Activated T-cell treated with anti-CD3 and anti-CD28 coated beads for 1 hour (primary cell): ENCODE data around the gene ZBTB16.

Source experiments
- DNase-seq: peaks from one replicate; pipeline ENCODE4 v3.0.0-alpha.2; 2020; ENCODE audit warnings: low read depth

The ZBTB16 gene

GRCh38 chr11:114211444-114212121, 152.1 kb downstream of the ZBTB16 start:
- DNase-seq = no peak

DNA sequence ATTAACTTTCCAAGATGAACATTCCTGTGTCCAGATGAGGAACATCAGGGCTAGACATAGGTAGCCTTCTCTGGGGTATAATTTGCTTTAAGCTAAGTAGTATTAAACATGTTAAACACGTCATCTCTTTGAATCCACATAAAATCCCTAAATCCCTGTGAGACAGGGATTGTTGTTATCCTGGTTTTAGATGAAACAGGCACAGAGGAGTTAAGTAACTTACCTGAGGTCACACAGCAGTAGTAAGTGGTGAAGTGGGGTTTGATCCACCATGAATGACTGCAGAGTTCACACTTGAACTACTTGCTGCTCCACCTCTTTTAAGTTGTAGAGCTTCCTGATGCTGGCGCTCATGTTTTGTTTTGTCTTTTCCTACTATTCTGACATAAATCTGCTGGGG, 154.1 kb downstream of the ZBTB16 start:
- DNase-seq = no peak

DNA sequence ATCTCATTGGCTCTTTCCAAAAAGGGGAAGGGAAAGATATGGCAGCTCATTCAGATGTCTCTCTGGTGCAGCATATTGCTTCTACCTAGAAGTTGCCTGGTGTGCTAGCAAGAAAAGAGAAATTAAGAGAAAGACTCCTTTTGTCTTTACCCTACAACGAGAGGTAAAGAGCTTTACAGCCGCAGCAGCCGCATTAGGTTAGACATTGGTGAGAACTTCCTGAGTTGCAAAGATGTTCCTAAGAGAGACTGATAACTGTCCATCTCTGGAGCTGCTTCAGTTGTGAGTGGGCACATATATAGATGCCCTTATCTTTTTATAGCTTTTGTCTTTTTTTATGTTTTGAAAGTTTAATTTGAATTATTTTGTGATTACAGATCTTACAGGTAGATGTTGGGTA, 155.9 kb downstream of the ZBTB16 start:
- no peak for DNase-seq

GRCh38 chr11:114215871-114216795, 156.6 kb downstream of the ZBTB16 start:
- DNase-seq = no peak

- DNase-seq = no peak
These were observed 157.3 kb downstream of the ZBTB16 start for GRCh38 chr11:114216796-114217180.

- no peak for DNase-seq
These were observed 159.0 kb downstream of the ZBTB16 start for GRCh38 chr11:114218508-114218907.

DNA sequence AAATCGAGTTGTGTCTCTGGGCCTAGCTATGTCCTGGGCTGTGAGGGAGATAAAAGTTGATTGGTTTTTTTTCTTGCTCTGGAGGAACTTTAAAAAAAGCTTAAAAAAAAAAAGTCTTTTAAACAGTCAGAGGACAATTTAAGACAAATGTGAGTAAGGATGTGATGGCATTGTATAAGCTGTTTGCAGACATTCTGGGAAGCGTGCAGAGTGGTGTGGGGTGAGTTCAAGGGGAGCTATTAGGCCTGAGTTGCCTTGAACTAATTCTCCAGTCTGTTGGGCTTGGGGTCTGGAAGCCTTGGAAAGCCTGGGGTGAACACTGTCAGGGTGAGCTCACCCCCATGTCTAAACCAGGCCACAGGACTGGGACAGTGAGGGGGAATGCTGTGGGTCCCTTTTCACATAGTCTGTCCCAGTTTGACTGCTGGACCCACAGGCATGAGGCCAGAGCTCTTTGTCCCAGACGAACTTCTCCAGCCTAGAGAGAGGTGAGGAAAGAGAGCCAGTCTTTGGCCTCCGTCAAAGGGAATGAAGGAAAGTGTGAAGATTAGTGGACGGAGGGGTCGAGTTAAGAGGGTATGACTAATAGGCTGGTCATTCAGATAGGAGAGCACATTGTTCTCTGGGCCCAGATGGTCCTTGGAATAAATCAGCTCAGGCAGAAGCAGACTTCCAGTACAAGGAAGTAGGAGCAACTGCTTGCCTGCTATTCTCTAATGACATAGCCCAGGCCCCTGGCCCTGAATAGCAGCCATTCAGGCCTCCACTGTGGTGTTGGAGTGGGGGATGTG, 160.2 kb downstream of the ZBTB16 start:
- no peak for DNase-seq

DNA sequence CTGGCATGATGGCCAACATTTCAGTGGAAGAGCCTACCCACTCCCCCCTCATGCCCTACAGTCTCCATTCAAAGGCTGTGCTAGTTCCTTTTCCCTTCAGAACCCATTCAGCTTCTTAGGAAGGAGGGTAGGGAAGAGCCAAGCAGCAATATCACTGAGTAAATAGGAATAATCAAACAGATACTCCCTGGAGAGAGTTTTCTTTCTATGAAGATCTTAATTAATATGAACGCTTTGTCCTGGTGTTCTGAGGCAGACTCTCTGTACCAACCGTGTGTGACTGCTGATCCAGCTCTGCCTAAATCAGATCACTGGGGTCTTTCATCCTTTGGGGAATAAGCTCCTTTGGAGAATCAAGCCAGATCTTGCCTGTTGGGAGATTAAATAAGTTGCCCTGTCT, 161.5 kb downstream of the ZBTB16 start:
- DNase-seq = no peak

GRCh38 chr11:114225661-114226060, 166.2 kb downstream of the ZBTB16 start:
- DNase-seq = no peak

DNA sequence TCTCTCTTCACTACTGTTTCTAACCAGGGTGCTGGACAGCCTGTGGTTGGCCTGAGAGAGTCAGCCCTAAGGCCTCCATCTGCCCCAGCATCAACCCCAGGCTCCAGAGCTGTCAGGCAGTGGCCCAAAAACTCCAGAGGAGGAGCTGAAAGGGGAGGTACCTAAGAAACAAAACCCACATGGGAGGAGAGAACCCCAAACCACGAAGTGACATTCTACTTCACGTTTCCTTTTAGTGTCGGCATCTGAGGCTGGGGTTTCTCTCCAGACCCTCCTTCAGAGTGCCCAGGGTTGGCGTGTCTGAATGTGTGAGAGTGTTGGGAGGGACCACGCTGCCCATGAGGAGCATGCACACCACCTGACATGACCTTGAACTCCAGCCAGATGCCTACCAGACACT, 166.8 kb downstream of the ZBTB16 start:
- no peak for DNase-seq

GRCh38 chr11:114228435-114229411, 169.2 kb downstream of the ZBTB16 start:
- DNase-seq = no peak

DNA sequence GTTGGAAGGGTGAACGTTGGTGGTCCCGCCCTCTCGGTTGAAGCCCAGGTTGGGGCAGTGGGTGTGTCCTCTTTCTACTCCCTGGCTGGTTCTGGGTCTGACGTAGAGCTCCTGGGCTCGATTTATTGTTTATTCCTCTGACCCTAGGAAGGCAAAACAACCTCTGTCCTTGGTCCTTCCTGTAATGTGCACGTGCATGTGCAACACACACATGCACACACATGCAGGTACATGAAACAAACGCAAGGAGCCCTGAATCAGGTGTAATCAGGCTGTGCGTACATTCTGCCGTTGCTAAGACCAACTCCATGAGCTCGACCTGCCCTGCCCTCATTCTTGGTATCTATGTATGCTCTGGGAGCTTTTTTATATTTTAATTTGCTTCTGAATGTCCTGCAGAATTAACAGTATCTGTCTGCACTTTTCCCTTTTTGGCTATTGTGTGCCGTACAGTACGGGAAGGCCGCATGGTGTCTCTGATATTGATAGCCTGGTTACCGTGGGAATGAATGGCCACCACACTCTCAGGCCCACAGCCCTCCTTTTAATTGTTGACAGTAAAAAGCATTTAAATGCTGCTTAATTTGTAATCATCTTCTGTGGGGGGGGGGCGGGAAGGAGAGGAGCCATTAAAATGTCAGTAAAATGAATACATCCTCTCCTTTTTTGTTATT, 170.7 kb downstream of the ZBTB16 start:
- no peak for DNase-seq

GRCh38 chr11:114232400-114233059, 173.0 kb downstream of the ZBTB16 start:
- no peak for DNase-seq

GRCh38 chr11:114233755-114234154, 174.2 kb downstream of the ZBTB16 start:
- DNase-seq = no peak

GRCh38 chr11:114236829-114237228, 177.3 kb downstream of the ZBTB16 start:
- DNase-seq = no peak

DNA sequence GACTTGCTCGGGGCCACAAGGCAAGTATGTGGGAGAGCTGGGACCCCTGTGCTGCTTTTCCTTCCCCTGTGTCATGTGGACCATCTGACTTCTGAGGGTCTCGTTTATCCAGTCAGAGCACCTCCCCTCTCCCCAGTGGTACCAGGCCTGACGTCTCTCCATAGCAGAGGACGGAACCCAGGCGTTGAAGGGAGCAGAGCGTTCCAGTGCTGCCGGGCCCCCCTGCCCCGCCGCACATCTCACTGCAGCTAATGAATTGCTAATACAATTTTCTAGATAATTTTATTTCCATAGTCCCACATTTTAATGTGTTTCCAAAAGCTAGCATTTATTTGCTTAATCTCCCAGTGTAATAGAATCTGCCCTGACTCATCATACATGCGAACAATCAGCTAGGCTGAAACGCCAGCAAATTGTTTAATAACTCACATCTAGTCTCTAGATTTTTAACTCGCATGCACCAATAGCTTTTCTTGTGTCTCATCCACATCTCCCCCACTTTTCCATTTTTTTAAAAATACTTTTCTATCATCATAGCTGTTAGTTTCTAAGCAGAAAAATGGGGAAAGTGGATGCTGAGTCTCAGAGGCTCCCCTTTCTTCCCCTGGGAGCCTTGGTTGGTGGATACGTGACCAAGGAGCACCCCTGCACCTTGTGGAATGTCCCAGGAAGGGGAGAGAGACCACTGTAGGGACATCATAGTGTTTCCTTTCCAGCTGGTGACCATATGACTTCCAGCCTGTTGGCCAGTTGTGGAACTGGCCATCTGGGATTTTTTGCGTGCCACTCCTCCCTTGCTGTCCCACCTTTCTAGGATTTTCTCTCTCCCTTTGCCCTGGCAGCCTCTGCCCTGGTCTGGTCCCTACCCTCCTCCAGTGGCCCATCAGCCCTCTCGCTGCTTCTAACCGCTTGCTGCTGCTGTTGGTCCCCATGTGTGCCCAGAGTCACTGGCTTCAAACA, 178.1 kb downstream of the ZBTB16 start:
- DNase-seq = no peak

- no peak for DNase-seq
These were observed 180.2 kb downstream of the ZBTB16 start for GRCh38 chr11:114239753-114240161.

- DNase-seq = no peak
These were observed 182.5 kb downstream of the ZBTB16 start for GRCh38 chr11:114242032-114242431.
